HG03196 (cell line): Measurements from ENCODE around the gene ITGB4.
"Not testable (repeated sequence)": the region's sequence is repeated elsewhere in the genome, so short reads cannot be mapped to it uniquely, and the experiment has no call there.

Source experiments
- ATAC-seq: cut with Tn5 transposase; IDR thresholded peaks from one replicate; pipeline ENCODE4 v1.9.1; 2021; ENCODE audit not compliant: unreplicated experiment

Gene ITGB4

DNA sequence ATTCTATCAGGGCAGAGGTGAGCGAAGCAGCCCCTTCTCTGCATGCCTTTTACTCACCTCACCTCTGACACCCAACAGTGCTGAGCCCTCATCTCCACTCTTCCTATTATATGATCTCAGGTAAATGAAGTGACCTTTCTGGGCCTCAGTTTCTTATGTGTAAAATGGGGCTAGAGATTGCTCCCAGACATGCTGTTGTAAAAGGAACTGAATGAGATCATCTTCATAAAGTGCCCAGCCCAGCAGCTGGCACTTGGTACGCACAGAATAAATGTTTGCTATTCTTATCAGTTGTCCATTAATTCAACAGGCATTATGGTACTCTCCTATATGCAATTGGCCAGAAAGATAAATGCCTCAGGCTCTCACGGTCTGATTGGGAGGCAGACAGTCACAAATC is 48.3 kb downstream of the ITGB4 start:
- no peak for ATAC-seq

DNA sequence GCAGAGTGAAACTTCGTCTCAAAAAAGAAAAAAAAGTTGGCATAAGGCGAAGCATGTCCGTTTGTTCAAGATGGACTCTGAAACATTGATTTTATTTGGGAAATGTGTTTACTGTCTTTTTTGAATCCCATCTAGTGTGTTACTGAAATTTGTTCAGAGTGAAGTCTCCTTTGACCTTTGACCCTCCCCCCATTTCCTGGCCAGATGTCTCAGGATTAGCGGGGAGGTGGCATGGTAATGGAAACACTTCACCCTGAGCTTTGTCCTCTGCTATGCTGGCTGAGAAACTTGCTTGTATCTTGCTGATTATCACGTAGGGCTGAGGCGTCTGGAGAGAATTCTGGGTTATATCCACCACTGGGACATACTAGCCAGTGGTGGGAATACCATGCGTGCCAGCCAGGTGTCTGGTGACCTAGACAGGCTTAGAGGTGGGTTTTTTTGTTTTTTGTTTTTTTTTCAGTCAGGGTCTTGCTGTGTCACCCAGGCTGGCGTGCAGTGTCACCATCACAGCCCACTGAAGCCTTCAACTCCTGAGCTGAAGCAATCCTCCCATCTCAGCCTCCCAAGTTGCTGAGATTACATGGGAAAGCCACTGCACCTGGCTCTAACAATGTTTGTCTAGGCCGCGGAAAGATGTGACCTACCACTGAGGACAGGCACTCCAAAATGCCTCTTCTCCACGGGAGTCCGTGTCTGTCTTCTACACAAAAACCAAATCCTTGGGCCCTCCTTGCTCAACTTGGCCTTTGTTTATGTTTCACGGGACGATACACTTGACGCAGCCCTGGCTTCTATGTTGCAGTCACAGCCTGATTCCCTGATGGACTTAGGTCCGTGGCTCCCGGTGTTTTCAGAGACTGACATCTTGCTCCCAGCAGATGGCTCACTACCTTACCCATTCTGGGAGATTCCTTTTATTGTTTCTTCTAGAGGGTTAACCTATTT is 50.3 kb downstream of the ITGB4 start:
- ATAC-seq: no peak

DNA sequence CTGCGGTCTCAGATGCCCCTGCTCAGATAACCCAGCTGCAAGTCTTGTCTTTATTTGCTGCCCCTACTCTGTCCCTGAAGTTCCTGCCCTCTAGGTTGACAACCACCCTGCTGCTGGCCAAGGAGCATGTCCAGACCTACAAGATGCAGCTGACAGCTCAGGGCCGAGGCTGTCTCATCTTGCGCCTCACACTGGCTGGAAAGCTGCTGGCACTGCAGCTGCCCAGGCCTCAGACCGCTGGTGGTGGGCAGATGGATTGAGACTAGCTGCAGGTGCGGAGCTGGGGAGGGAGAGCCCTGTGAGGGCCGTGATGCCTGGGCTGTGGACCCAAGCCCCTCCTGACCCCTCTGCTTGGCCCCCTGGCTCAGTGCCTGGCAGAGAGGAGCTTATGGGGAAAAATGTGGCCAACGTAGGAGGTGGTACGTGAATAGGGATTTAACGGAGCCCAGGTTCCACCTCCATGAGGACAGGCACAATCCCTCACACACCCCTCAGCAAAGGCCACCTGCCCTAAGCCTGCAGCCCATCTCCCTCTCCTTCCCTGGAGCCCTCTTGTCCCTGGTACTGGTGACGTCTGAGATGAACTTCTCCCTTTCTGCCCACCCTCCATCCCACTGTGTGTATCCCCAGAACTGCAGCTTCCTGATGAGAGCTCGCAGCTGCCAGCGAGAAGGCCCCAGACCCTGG is 52.0 kb downstream of the ITGB4 start:
- ATAC-seq: no peak

DNA sequence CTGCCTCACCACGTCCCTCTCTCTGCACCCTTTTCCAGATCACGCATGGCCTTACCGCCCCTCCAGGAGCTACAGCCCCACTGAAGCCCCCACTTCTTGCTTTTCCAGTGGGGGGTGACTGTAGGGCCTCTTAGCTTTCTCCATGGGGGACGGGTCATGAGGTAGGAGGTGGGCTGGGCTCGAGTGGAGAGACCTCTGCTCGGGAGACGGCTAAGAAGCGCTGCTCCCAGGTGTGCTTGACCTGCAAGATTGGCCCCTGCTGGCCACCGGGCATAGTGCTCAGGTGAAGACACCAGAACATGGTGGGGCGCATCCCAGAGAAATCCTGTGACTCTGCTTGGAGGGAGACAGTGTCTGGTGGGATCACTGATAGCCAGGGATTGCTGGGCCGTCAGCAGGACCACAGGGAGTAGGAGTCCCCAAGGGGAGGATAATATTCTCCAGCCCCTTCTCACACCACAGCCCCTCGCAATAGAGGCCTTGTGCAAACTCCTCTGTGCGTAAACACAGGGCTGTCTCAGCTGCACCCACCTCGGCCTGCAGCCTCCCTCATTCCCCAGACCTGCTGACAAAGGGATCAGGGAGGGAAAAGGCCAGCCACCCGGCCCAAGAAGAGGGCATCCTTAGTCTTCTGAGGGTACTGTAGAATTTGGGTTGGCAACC is 52.7 kb downstream of the ITGB4 start:
- no peak for ATAC-seq

DNA sequence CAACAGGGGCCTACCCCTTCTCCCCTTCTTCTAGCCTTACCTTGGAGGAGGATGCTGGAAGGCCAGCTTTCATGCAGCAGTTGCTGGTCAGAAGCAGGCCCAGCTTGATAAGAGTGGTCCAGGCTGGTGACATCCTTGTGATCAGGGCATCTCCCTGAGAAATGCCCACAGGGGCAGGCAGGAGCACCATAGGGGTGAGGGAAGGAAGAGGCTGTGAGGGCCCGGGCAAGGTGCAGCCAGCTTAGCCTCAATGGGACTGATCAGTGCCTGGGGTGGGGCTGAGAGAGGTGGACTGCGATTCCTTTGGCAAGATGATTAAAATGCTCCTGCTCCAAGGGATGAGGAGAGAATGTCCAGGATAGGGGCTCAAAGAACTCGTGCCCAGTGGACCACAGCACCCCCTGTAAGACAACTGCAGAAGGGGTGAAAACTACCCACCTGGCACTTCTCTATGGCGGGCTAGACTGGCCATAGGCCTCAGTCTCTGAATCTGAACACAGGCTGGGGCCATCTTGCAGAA is 53.3 kb downstream of the ITGB4 start:
- no peak for ATAC-seq

DNA sequence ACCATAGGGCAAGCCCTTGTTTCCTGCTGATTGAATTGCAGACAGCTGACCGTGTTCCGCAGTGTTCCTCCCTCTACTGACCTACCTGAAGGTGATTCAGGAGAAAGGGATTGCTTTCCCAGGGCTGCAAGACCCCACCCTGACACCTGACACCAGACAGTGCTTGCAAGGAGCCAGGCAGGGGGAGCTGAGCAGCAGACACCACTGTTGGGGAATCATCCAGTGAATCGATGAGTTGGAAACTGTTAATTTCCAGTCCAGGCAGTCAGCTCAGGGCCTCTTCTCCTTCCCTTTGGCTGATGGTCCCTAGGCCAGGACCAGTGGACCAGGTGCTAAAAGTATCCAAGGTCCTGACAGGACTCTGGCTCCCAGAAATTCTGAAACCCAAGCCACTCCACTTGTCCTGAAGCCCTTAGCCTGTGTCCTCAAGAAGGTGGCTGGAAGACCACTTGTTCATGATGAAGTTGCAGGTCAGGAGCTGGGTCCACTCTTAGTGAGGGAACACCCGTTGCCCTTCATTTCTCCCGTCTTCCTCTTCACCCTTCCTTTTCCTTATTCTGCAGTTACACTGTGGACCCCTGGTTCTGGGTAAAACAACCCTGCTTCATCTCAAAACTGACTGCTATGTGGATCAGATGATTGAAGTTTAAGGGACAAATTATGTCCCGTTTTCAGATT is 53.9 kb downstream of the ITGB4 start:
- no peak for ATAC-seq

DNA sequence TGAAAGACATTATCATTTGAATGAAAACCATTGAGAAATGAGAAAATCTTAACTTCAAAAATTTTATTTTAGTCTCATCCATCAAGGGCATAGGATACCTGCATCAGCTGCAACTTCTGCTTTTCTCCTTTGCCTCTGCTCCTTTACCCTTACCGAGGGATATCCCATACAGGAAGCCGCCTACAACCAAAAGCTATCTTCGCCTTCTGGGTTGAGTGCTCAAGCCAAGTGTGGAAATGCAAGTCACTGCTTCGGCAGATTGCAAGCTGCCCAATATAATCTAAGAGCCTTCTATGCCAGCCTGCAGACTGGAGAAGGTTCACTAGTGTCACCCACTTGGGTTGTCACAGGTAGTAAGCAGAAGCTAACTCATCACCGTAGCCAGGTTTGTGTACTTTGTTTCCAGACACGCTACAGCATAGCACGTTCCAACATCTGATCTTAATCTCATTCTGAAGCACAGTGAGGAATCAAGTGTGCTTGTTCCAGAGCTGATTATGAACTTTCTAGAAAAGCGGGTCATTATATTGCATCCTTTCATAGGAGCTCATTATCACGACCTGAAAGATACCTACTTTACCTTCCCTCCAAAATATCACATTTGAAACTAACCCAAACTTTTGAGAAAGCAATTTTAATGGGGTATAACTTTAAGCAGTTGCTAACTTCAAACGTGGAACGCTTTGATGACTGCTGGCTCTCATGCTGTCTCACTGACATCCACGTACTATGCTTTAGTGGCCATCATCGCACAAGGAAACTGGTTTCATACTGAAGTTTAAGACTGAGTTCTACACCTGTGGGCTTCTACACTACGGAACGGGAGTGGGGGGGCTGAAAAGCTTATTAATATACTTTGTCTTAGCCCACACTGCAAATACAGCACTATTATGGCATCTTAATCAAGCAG is 55.4 kb downstream of the ITGB4 start:
- ATAC-seq: no peak

DNA sequence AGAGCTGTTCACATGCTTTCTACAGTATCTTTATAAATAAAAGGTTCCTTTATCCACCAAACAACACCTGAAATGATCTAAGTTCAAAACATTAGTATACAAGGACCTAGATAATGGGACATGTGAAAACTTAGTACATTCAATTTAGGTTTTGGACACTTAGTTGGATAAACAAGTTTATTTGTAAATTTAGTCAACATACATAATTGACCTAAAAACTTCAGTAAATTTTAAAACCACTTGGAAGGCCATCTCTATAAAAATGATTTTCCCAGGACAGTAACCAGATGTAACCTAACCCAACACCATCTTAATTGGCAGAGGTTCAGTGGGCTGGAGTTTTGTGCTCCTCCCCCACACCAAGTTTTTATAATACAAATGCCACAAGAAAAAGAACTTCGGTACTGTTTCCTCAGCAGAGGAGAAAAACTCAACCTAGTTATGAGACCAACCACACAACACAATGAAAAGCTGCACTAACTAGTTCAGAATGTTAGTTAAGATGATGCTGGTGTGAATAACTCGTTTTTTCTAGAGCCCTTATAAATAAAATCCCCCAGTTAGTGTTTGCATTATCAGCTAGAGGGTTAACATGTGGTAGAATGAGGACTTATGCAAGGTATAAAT is 56.1 kb downstream of the ITGB4 start:
- ATAC-seq: no peak

DNA sequence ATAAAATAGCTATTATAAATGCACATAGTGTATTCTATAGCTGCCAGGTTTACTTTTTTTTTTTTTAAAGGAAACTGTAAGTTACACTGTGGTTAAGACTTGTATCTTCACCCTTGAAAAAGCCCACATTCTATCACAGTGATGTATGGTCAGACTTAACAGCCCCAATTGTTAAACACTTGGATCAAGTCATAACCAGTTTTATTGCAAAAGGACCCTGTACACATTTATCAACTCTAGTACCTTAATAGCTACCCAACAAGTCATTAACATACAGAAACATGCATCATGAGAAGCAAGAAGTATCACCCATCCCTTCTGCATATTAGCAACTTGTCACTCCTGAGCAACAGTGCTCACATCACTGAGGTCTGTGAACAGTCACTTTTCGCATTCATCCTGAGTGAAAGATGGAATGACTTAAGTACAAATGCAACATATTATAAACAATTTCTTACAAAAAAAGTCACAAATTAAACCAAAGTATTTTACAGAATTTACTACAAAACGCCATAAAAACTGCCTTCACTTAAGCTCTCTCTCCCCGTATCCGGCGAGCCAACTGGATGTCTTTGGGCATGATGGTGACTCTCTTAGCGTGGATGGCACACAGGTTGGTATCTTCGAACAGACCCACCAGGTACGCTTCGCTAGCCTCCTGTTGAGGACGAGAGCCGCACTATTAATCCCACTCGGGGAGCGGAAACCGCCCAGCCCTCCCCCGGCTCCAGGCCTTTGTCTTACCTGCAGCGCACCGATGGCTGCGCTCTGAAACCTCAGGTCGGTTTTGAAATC is 57.0 kb downstream of the ITGB4 start:
- ATAC-seq: not testable (repeated sequence)

DNA sequence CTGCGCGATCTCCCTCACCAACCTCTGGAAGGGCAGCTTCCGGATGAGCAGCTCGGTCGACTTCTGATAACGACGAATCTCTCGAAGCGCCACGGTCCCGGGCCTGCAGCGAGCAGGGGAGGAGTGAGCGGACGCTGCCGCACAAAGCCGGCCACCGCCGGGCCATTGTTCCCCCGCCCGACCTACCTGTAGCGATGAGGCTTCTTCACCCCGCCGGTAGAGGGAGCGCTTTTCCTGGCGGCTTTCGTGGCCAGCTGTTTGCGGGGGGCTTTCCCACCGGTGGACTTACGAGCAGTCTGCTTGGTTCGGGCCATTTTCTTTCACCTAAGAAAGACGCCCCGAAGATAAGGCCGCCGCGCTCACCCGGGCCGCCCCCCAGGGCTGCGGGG is 57.6 kb downstream of the ITGB4 start:
- ATAC-seq: peak; percentile 4

DNA sequence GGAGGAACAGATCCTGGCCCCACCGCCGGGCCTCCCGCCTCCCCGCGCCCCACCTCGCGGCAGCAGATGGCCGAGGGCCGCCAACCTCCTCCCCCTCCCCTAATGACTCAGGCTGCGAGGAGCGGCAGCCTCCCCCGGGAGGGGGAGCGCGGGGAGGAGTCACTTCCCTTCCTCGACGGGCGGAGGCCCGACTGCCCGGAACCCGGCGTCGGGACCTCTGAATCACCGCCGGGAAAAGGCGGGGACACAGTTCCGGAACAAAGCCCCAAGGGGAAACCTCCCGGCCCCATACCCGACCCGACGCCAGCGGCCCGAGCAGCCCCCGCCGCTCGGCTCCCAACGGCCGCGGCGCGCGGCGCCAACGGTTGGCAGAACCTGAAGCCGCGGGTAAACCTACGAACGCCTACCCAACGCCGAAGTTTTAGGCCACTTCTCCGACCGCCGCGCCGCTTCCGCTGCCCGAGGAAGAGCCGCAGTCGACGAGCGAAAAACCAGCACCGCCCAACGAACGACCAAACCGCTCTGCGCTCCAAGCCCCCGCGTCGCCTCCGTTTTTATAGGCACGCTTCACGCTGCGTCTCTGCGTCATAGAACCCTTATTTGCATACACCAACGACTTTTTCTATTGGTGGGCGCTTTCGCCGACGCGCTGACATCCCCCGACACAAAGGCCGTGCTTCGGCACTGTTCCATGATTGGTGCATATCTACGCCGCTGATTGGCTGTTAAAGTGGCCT is 58.2 kb downstream of the ITGB4 start:
- ATAC-seq: peak; percentile 64

DNA sequence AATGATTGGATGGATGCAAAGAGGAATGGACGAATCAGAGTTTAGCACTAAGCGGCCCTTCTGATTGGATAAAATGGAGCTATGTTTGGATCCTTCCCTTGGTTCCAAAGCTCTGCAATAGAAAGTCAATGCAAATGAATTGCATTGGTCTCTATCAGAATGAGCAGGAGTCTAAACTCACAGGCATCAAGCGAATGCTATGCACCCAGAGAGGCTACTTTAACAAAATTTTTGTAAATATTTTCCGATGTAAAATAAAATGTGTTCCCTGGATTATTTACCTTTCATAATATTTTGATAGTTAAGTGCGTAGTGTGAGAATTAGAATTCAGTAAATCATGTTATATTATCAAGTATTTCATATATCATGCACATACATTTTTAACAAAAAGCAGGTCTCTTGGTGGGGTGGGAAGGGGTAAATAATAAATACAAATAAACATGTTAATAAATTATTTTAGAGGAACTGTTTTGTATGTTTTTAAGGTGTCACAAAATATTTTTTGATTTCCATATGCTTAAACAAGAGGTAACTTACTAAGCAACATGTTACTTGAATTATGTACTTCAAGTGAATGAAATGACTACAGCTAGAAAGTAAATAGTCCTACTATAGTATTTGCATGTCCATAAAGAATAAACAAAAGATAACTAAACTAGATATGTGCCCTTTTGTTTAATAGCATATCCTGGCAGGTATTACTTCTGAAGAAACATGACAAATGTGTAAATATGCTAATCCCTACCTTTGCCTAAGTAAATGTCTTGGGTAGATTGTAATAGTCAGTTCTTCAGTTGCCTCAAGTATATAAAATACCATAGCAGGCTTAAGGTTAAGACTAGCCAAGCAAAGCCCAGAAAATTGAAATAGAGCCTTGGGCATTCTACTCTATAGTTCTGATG is 59.0 kb downstream of the ITGB4 start:
- ATAC-seq: no peak

DNA sequence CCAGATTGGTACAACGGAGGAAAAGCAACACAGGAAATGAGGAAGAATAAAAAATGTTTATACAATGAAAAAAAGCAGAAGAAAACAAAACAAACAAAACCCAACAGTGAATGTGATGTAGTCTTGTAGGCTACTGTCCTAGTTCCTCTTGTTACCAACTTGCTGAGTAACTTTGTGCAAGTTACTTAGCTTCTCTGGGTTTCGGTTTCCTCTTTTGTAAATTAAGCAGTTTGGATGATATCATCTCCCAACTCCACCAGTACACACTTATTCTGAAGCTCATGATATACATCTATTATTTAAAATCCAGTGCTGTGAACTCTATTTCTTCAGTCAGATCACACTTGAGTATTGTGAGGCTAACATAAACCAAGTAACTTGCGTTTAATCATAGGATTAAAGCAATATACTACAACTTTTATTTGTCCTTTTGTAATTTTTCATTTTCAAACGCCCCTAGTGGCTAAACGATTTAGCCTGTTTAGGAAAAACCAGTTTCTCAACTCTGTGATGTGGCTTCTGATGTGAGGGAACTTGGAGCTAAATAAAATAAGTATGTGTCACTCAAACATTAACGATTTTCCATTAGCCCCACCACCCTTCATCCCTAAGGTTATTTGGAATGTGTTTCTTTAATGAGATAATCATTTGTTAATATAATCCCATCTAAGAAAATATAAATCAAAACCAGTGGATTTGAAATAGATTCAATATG is 62.0 kb downstream of the ITGB4 start:
- ATAC-seq: no peak

DNA sequence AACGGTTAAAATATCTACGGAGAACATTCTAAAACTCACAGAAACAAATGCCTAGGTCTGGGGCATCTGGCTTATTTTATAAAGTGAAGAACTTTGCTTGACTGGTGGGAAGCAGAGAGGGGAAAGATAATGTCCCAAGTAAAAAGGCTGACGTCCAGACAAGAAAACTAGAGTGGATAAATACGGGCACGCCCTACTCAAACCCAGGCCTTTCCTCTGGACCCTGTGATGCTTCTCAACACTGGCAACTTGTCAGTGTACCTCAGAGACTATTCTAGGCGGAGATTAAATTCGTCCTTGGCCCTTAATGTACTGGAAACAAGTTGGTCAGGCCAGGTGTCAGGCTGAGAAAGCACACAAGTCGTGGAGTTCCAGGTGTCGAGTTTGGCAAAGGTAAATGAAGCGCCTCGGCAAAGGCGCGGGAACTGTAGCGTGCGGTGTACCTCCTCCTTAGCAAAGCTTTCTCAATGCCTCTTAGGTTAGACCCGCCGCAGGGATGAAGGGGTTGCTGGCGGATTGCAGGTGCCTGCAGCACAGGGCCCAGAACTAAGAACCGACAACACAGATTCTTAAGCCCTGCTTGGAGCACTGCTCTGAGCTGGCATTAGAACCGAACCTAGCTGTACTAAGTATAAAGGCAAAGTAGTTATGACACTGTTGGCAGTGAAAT is 62.7 kb downstream of the ITGB4 start:
- ATAC-seq: no peak

DNA sequence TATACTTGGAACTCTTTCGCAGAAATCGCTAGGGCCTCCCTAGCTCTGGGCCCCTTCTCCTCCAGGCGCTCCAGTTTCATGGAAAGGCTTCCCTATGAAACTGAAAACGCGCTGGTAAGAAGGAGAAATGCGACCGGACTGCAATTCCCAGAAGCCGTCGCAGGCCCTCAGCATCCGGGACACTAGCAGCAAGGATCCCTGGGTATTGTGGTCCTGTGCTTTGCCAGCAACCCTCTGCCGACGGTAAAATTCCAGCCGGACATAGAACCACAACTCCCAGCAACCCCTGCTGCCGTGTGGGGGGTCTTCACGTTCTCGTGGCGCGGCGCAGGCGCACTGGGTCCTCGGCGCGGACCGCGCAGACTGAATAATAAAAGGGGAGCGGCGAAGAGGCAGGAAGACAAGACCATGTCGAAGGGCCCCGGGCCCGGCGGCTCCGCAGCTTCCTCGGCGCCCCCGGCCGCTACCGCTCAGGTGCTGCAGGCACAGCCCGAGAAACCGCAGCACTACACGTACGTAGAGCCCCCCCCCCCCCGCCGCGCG is 63.3 kb downstream of the ITGB4 start, which contains the start of gene UNK:
TSS of gene UNK (plus strand) at position 334 of the 543 bp plus-strand sequence. CDS start at position 409, 75 bp downstream.
- peak; percentile 59 for ATAC-seq
